ENCODE data around the gene PRCC.

- no peak for TF ChIP-seq GATA2 (IDR thresholded peaks at IDR 0.05; ENCODE audit: low read depth, low read length)
- no peak for TF ChIP-seq GATA3 (IDR thresholded peaks at IDR 0.05; ENCODE audit: low read depth, low read length)
These were observed 38.6 kb downstream of the PRCC start for GRCh38 chr1:156805766-156806511.
